ENCODE data around the gene ITGA2.

Gene ITGA2

DNA sequence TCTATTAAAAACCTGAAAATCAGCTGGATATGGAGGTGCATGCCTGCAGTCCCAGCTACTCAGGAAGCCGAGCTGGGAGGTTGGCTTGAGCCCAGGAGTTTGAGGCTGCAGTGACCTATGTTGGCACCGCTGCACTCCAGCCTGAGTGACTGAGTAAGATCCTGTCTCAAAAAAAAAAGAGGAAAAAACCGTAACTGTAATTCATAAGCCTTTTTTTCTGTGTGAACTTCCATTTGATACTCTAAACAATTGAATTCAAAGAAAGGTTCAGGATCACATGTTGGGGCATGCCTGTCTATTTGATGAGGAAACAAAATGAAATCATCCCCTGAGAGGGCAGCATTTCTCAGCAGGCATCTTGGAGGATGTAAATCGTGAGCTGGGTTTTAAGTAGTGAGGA lies 38.8 kb downstream of the ITGA2 start:
- no peak for DNase-seq (ENCODE audit: low read depth in 1 of 2, low spot score in 1 of 2)
- H3K4me3 ChIP-seq (replicated peaks; ENCODE audit: insufficient read depth, low read length): no peak overlapping the region
- no peak for TF ChIP-seq SPI1 (IDR thresholded peaks at IDR 0.05; ENCODE audit: borderline replicate concordance, low read depth)
- TF ChIP-seq POLR2AphosphoS5 (IDR thresholded peaks at IDR 0.05; ENCODE audit: low read depth): no peak
- TF ChIP-seq, protein P1, sequence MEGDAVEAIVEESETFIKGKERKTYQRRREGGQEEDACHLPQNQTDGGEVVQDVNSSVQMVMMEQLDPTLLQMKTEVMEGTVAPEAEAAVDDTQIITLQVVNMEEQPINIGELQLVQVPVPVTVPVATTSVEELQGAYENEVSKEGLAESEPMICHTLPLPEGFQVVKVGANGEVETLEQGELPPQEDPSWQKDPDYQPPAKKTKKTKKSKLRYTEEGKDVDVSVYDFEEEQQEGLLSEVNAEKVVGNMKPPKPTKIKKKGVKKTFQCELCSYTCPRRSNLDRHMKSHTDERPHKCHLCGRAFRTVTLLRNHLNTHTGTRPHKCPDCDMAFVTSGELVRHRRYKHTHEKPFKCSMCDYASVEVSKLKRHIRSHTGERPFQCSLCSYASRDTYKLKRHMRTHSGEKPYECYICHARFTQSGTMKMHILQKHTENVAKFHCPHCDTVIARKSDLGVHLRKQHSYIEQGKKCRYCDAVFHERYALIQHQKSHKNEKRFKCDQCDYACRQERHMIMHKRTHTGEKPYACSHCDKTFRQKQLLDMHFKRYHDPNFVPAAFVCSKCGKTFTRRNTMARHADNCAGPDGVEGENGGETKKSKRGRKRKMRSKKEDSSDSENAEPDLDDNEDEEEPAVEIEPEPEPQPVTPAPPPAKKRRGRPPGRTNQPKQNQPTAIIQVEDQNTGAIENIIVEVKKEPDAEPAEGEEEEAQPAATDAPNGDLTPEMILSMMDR (IDR thresholded peaks at IDR 0.05; ENCODE audit: insufficient read depth, low read length): no peak
- H3K27ac ChIP-seq (replicated peaks): no peak overlapping the region
- peaks cover 3% of the 10 kb centered on the region for H3K27me3 ChIP-seq (ENCODE audit: insufficient read depth, poor library complexity, severe bottlenecking)

DNA sequence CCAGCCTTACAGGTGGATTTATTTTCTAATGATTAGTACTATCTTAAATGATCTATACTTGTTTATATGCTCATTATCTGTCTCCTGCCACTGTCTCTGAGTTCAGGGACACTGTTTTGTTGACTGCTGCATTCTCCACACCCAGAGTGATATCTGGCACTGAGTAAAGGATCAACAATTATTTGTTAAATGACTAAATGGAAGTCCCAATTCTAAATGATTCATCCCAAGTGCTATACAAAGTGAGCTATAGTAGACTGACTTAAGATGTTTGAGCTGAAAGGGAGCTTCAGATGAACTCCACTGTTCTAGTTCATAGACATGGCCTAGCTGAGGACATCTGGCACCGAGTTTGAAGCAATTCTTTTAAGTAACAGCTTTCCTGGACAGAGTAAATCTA lies 40.5 kb downstream of the ITGA2 start:
- DNase-seq (ENCODE audit: low read depth in 1 of 2, low spot score in 1 of 2): no peak
- TF ChIP-seq SPI1 (IDR thresholded peaks at IDR 0.05; ENCODE audit: borderline replicate concordance, low read depth) (no peak), GABPA (IDR thresholded peaks at IDR 0.05; ENCODE audit: low read depth) (no peak)
- TF ChIP-seq, protein P2, sequence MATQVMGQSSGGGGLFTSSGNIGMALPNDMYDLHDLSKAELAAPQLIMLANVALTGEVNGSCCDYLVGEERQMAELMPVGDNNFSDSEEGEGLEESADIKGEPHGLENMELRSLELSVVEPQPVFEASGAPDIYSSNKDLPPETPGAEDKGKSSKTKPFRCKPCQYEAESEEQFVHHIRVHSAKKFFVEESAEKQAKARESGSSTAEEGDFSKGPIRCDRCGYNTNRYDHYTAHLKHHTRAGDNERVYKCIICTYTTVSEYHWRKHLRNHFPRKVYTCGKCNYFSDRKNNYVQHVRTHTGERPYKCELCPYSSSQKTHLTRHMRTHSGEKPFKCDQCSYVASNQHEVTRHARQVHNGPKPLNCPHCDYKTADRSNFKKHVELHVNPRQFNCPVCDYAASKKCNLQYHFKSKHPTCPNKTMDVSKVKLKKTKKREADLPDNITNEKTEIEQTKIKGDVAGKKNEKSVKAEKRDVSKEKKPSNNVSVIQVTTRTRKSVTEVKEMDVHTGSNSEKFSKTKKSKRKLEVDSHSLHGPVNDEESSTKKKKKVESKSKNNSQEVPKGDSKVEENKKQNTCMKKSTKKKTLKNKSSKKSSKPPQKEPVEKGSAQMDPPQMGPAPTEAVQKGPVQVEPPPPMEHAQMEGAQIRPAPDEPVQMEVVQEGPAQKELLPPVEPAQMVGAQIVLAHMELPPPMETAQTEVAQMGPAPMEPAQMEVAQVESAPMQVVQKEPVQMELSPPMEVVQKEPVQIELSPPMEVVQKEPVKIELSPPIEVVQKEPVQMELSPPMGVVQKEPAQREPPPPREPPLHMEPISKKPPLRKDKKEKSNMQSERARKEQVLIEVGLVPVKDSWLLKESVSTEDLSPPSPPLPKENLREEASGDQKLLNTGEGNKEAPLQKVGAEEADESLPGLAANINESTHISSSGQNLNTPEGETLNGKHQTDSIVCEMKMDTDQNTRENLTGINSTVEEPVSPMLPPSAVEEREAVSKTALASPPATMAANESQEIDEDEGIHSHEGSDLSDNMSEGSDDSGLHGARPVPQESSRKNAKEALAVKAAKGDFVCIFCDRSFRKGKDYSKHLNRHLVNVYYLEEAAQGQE (IDR thresholded peaks at IDR 0.05; ENCODE audit: insufficient replicate concordance, low read depth): no peak
- TF ChIP-seq, protein P1 (IDR thresholded peaks at IDR 0.05; ENCODE audit: insufficient read depth, low read length): no peak
- no peak overlapping the region for H3K4me3 ChIP-seq (replicated peaks; ENCODE audit: insufficient read depth, low read length)
- H3K27me3 ChIP-seq (ENCODE audit: insufficient read depth, poor library complexity, severe bottlenecking): peaks cover 3% of the 10 kb centered on the region
- H3K27ac ChIP-seq (replicated peaks): no peak overlapping the region

DNA sequence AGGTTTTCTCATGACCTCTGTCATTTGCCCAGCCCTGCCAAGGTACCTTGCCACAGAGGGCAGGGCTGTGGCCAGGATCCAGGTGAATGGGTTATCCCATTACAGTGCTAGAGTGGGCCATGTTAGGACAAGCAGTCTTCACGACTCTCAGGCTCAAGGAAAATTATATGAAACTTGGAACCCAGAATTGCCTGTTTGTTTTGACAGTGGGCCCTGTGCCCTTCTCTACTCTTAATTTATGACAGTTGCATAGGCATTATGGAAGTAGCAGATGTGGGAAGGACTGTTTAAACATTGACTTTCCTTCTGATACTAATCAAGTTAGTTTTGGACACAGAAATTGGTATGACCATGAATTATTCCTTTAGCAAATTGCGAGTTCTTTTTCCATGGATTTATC lies 41.7 kb downstream of the ITGA2 start:
- Histone ChIP-seq H3K27ac (replicated peaks) (no peak overlapping the region), H3K4me3 (replicated peaks; ENCODE audit: insufficient read depth, low read length) (no peak overlapping the region), H3K27me3 (ENCODE audit: insufficient read depth, poor library complexity, severe bottlenecking) (peaks cover 3% of the 10 kb centered on the region)
- DNase-seq (ENCODE audit: low read depth in 1 of 2, low spot score in 1 of 2): no peak
- TF ChIP-seq SPI1 (IDR thresholded peaks at IDR 0.05; ENCODE audit: borderline replicate concordance, low read depth): no peak
- TF ChIP-seq, protein P2 (IDR thresholded peaks at IDR 0.05; ENCODE audit: insufficient replicate concordance, low read depth): no peak
- TF ChIP-seq POLR2AphosphoS5 (IDR thresholded peaks at IDR 0.05; ENCODE audit: low read depth): no peak

DNA sequence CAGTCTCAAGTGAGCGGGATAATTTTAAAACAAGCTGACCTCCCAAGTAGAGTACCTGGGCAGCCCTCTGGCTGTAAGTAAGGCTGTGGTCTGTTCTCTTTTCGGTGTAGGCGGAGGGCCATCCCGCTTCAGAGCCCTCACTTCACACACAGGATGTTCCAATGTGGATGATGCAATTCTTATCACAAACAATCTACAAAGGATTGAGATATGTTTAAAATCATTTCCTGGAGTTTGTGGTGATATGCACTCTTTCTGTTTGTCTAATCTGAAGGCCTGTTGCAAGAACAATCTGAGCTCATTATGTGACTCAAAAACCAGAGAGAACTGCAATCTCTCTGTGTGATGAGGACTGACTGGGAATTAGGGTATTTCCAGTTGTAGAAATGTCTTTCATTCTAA lies 42.5 kb downstream of the ITGA2 start:
- Histone ChIP-seq H3K4me3 (replicated peaks; ENCODE audit: insufficient read depth, low read length) (no peak overlapping the region), H3K27me3 (ENCODE audit: insufficient read depth, poor library complexity, severe bottlenecking) (peaks cover 3% of the 10 kb centered on the region), H3K27ac (replicated peaks) (no peak overlapping the region)
- no peak for TF ChIP-seq SPI1 (IDR thresholded peaks at IDR 0.05; ENCODE audit: borderline replicate concordance, low read depth)
- TF ChIP-seq, protein P1 (IDR thresholded peaks at IDR 0.05; ENCODE audit: insufficient read depth, low read length): no peak
- DNase-seq (ENCODE audit: low read depth in 1 of 2, low spot score in 1 of 2): no peak
